Measurements from ENCODE around the gene PDXK.

- TF ChIP-seq, protein P1, sequence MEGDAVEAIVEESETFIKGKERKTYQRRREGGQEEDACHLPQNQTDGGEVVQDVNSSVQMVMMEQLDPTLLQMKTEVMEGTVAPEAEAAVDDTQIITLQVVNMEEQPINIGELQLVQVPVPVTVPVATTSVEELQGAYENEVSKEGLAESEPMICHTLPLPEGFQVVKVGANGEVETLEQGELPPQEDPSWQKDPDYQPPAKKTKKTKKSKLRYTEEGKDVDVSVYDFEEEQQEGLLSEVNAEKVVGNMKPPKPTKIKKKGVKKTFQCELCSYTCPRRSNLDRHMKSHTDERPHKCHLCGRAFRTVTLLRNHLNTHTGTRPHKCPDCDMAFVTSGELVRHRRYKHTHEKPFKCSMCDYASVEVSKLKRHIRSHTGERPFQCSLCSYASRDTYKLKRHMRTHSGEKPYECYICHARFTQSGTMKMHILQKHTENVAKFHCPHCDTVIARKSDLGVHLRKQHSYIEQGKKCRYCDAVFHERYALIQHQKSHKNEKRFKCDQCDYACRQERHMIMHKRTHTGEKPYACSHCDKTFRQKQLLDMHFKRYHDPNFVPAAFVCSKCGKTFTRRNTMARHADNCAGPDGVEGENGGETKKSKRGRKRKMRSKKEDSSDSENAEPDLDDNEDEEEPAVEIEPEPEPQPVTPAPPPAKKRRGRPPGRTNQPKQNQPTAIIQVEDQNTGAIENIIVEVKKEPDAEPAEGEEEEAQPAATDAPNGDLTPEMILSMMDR (IDR thresholded peaks at IDR 0.05; ENCODE audit: insufficient read depth, low read length, poor library complexity, severe bottlenecking): no peak
- no peak for TF ChIP-seq EZH2phosphoT487 (conservative IDR thresholded peaks at IDR 0.05; ENCODE audit: low read length)
These were observed 22.6 kb downstream of the PDXK start for GRCh38 chr21:43741423-43742096.
